Neural crest cell (in vitro differentiated cells): ENCODE measurements around the gene GIT2. TPM values are rescaled to one million over a fixed set of nuclear protein-coding genes. Genes with fewer than 3 reads are reported as not detected.

Source experiments
- DNase-seq: peaks from one replicate; pipeline ENCODE4 v3.0.0; 2021; ENCODE audit warnings: low read depth, mixed read lengths, low spot score
- H3K27ac Mint-ChIP-seq: one replicate; pipeline ENCODE4 v1.8.0; 2021; ENCODE audit warnings: mild to moderate bottlenecking, mixed read lengths; ENCODE audit not compliant: unreplicated experiment
- H3K27me3 Mint-ChIP-seq: 2 replicates; pipeline ENCODE4 v1.8.0; 2021; ENCODE audit warnings: low read depth, mild to moderate bottlenecking, mixed read lengths
- H3K36me3 Mint-ChIP-seq: 2 replicates; pipeline ENCODE4 v1.8.0; 2021; ENCODE audit warnings: low read depth, mild to moderate bottlenecking, mixed read lengths
- H3K4me1 Mint-ChIP-seq: 2 replicates; pipeline ENCODE4 v1.8.0; 2021; ENCODE audit warnings: mixed read lengths
- H3K4me3 Mint-ChIP-seq: one replicate; pipeline ENCODE4 v1.8.0; 2021; ENCODE audit warnings: mild to moderate bottlenecking, mixed read lengths
- H3K9me3 Mint-ChIP-seq: 2 replicates; pipeline ENCODE4 v1.8.0; 2021; ENCODE audit warnings: mixed read lengths
- CTCF ChIP-seq: fragments of 200-600 bp; sonication (generic); conservative IDR thresholded peaks from 2 replicates; pipeline ENCODE4 v1.5.0; 2021; ENCODE audit warnings: antibody characterized with exemption, mild to moderate bottlenecking
- total RNA-seq: library from RNA; stranded (reverse); gene quantifications from 2 replicates; pipeline ENCODE4 v1.2.1, GENCODE V29; 2021

GIT2 gene
- total RNA-seq, 1 donor from 2014 or later: 31.1 TPM

- DNase-seq: no peak
- H3K9me3 Mint-ChIP-seq: no peaks in the 10 kb centered on the region
- peaks cover 2% of the 10 kb centered on the region for H3K36me3 Mint-ChIP-seq
- no peak overlapping the region for H3K4me3 Mint-ChIP-seq
- H3K27ac Mint-ChIP-seq: no peak overlapping the region
- no peaks in the 10 kb centered on the region for H3K27me3 Mint-ChIP-seq
- peaks cover 37% of the 10 kb centered on the region for H3K4me1 Mint-ChIP-seq
- no peak for TF ChIP-seq CTCF
Measured at GRCh38 chr12:109943811-109944210, 52.4 kb downstream of the GIT2 start.

GRCh38 chr12:109940339-109940923, 55.7 kb downstream of the GIT2 start:
- peaks cover 10% of the 10 kb centered on the region for H3K4me1 Mint-ChIP-seq
- H3K27ac Mint-ChIP-seq: no peak overlapping the region
- H3K36me3 Mint-ChIP-seq: peaks cover 7% of the 10 kb centered on the region
- DNase-seq: no peak
- H3K4me3 Mint-ChIP-seq: no peak overlapping the region
- no peaks in the 10 kb centered on the region for H3K27me3 Mint-ChIP-seq
- no peak for TF ChIP-seq CTCF
- H3K9me3 Mint-ChIP-seq: no peaks in the 10 kb centered on the region

GRCh38 chr12:109939504-109939903, 56.7 kb downstream of the GIT2 start:
- H3K36me3 Mint-ChIP-seq: peaks cover 7% of the 10 kb centered on the region
- no peak overlapping the region for H3K27ac Mint-ChIP-seq
- no peak overlapping the region for H3K4me3 Mint-ChIP-seq
- no peak for TF ChIP-seq CTCF
- no peak for DNase-seq
- H3K4me1 Mint-ChIP-seq: peaks cover 1% of the 10 kb centered on the region
- H3K27me3 Mint-ChIP-seq: no peaks in the 10 kb centered on the region
- no peaks in the 10 kb centered on the region for H3K9me3 Mint-ChIP-seq

GRCh38 chr12:109938947-109939346, 57.2 kb downstream of the GIT2 start:
- Mint-ChIP-seq H3K36me3 (peaks cover 10% of the 10 kb centered on the region), H3K27me3 (no peaks in the 10 kb centered on the region), H3K9me3 (no peaks in the 10 kb centered on the region), H3K4me3 (no peak overlapping the region), H3K4me1 (no peaks in the 10 kb centered on the region), H3K27ac (no peak overlapping the region)
- TF ChIP-seq CTCF: no peak
- DNase-seq: no peak

- H3K27ac Mint-ChIP-seq: peak overlapping the region; percentile 67
- H3K36me3 Mint-ChIP-seq: peaks cover 11% of the 10 kb centered on the region
- no peaks in the 10 kb centered on the region for H3K27me3 Mint-ChIP-seq
- H3K9me3 Mint-ChIP-seq: no peaks in the 10 kb centered on the region
- DNase-seq: no peak
- TF ChIP-seq CTCF: no peak
- H3K4me1 Mint-ChIP-seq: no peaks in the 10 kb centered on the region
- no peak overlapping the region for H3K4me3 Mint-ChIP-seq
Measured at GRCh38 chr12:109937371-109937770, 58.8 kb downstream of the GIT2 start.

GRCh38 chr12:109934026-109934425, 62.1 kb downstream of the GIT2 start:
- Mint-ChIP-seq H3K27ac (no peak overlapping the region), H3K36me3 (peaks cover 15% of the 10 kb centered on the region), H3K4me1 (no peaks in the 10 kb centered on the region), H3K4me3 (no peak overlapping the region), H3K27me3 (no peaks in the 10 kb centered on the region), H3K9me3 (no peaks in the 10 kb centered on the region)
- DNase-seq: no peak
- TF ChIP-seq CTCF: peak; percentile 37
